Measurements from ENCODE around the gene SCUBE1.

DNA sequence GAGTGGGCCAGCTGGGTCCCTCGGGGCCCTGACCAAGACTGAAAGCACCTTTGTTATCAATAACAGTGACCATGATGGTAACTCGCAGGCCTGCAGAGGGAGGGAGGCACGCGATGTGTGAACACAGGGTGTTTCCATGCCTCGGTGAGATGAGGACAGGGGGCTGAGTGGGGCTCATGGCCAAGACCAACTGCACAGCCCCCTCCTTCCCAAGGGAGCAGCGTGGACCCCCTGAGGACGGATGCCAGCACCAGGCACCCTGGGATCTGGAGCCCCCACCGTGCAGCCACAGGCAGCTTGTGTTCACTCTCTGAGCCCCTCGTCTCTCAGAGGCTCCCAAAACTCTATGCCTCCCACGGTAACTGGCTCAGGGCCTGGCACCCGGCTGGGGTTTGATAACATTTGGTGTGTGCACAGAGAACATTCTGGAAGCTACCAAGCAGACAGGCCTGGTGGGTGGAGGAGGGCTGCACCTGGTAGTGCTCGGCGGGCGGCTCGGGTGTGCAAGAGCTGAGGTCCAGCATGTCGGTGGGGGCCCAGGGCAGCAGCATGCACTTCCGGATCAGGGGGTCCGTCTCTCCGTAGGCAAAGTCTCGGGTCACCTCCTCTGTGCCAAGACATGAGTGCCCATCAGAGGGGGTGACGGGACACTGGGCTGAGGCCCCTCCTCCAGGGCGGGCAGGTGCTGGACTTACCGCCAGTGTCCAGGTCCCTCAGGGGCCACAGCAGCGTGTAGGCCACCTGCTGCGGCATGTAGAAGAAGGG lies 163.8 kb downstream of the SCUBE1 start:
- no peak for TF ChIP-seq POLR2A (IDR thresholded peaks at IDR 0.05)
- TF ChIP-seq, protein P1, sequence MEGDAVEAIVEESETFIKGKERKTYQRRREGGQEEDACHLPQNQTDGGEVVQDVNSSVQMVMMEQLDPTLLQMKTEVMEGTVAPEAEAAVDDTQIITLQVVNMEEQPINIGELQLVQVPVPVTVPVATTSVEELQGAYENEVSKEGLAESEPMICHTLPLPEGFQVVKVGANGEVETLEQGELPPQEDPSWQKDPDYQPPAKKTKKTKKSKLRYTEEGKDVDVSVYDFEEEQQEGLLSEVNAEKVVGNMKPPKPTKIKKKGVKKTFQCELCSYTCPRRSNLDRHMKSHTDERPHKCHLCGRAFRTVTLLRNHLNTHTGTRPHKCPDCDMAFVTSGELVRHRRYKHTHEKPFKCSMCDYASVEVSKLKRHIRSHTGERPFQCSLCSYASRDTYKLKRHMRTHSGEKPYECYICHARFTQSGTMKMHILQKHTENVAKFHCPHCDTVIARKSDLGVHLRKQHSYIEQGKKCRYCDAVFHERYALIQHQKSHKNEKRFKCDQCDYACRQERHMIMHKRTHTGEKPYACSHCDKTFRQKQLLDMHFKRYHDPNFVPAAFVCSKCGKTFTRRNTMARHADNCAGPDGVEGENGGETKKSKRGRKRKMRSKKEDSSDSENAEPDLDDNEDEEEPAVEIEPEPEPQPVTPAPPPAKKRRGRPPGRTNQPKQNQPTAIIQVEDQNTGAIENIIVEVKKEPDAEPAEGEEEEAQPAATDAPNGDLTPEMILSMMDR (IDR thresholded peaks at IDR 0.05) = no peak
